GM12892 (cell line): ENCODE results near the gene ATP1B1.

ENCODE experiments used
- POLR2A ChIP-seq: IDR thresholded peaks from 2 replicates; pipeline ENCODE4 v1.6.1; 2011; ENCODE audit warnings: low read depth, low read length, control low read depth
- POLR2AphosphoS5 ChIP-seq: IDR thresholded peaks from 2 replicates; pipeline ENCODE4 v1.6.1; 2011; ENCODE audit warnings: low read depth, low read length, control low read depth

DNA sequence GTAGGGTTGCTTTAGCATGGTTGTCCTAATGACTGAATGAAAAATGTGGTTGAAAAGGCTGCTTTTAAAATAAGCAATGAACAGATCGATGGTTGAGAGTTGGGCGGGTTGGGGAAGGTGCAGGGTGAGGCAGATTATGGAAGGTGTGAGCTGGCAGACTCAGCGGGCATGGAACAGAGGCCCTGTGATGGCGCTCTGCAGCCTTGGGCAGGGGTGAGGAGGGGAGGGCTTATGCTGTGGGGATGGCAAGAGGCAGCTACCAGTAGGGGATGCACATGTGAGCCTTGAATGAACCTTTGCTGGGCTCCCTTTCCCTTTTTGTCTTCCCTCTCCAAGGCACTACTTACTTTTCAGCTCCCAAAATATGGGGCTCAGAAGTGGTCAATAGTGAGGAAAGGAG lies 30.9 kb downstream of the ATP1B1 start:
- TF ChIP-seq POLR2AphosphoS5 (no peak), POLR2A (no peak)
